GM19397 (cell line): ENCODE results near the gene CEBPZOS.

ENCODE experiments used
- ATAC-seq: cut with Tn5 transposase; IDR thresholded peaks from one replicate; pipeline ENCODE4 v1.9.1; 2021; ENCODE audit warnings: mild to moderate bottlenecking, moderate library complexity; ENCODE audit not compliant: unreplicated experiment

CEBPZOS gene

DNA sequence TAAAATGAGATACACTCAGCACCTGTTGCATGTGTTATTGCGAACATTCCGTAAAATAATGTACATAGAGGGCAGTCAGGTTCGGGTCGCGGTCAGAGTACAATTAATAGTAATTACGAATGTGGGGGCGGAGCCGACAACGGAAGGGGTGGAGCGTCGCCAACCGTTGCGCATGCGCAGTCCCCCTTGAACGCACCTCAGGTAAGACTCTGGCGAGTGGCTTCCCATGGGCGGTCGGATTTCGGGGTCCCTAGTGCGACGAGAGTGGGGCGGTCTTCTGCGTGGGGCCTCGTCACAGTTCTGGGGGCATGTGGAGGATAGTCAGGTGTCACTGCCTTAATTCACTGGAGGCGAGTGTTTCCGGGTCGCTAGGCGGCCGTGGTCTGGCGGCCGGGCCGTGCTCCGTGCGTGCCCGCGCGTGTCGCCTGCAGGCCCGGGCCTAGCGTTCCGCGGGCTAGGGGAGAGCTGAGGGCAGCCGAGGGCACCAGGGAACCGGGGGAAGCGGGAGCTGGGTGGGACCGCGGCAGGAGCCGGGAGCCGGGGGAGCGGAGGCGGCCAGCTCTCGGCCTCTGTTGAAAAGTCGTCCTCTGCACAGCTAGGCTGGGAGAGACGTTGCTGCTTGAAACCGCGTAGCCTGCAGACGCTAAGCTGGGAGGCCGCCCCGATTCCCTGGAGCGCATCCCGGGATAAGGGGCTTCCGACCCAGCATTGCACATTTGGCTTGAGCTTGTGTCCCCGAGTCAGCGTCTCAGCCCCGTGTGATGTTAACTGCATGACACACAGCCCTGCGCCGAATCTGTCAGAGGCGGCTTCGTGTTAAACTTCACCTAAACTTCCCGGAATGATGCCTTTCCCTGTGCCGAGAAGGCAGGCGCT lies at the start of gene CEBPZOS:
TSS of gene CEBPZOS (plus strand) at position 177 of the 876 bp plus-strand sequence. CDS start 3,209 bp downstream, outside the sequence.
- ATAC-seq = peak; percentile 79

DNA sequence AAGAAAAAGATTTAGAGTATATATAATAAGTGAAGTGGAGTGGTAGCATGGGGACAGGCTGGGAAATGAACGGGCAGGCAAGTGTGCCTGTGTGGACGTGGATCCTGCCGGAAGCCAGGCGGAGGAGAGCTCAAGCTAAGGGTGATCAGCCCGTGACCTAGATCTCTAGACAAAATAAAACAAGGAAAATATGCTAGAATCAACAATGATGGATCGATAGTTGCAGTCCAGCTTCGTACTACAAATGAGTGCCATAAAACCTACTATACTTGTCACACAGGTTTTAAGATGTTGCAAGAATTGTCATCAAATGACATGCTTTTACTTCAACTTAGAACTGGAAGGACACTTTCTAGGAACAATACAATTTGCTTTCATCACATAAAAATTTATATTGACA lies 48.0 kb upstream of the CEBPZOS start:
- no peak for ATAC-seq

- no peak for ATAC-seq
Observed at GRCh38 chr2:37149626-37150322, 46.5 kb upstream of the CEBPZOS start.

DNA sequence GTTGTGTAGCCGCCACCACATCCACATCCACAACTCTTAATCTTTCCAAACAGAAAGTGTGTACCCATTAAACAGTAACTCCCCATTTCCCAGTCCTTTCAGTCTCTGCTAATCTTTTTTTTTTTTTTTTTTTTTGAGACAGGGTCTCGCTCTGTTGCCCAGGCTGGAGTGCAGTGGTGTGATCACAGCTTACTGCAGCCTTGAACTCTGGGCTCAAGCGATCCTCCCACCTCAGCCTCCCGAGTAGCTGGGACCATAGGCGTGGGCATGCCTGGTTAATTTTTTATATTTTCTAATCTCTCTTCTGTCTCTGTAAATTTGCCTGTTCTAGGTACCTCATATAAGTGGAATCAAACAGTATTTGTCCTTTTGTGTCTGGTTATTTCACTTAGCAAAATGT lies 43.1 kb upstream of the CEBPZOS start:
- no peak for ATAC-seq

- no peak for ATAC-seq
Observed at GRCh38 chr2:37154785-37155184, 41.5 kb upstream of the CEBPZOS start.

DNA sequence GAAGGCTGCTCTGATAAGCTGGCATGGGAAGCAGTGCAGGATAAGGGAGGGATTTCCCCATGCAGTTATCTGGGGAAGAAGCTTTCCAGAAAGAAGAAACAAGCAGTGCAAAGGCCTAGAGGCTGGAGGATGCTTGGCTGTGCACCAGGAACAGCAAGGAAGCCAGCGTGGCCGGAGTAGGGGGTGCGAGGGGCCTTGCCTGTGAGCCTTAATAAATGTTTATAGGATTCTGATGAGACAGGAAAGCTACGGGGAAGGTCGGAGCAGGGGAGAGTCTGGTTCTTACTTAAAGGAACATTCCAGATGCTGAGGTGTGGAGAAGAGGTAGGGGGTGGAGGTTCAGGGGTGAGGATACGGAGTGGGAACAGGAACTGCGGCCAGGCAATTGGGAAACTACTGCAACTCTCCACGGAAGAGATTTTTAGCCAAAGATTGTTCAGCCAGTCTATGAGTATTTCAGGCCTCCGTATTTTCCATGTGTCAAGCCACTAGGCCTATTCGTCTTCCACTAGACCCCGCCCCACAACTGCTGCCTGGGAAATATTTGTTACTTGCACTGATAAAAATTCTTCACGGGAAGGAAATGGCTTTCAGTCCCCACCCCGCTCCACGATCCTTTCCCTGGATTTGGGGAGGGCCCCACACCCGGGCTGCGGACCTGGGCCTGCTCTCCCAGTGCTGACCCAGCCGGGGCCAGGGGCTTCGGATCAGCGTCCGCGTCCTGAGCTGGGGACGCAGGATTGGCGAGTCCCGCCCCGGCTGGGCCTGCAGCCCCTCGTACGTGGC lies 40.0 kb upstream of the CEBPZOS start:
- peak; percentile 41 for ATAC-seq

- ATAC-seq = peak; percentile 82
Observed at GRCh38 chr2:37156857-37157714, 39.2 kb upstream of the CEBPZOS start, which contains the start of gene EIF2AK2. Gene EIF2AK2 (minus strand): TSS chr2:37156980. CDS start chr2:37147806, 9,174 bp downstream.

GRCh38 chr2:37164757-37165156 lies 31.5 kb upstream of the CEBPZOS start:
- no peak for ATAC-seq

DNA sequence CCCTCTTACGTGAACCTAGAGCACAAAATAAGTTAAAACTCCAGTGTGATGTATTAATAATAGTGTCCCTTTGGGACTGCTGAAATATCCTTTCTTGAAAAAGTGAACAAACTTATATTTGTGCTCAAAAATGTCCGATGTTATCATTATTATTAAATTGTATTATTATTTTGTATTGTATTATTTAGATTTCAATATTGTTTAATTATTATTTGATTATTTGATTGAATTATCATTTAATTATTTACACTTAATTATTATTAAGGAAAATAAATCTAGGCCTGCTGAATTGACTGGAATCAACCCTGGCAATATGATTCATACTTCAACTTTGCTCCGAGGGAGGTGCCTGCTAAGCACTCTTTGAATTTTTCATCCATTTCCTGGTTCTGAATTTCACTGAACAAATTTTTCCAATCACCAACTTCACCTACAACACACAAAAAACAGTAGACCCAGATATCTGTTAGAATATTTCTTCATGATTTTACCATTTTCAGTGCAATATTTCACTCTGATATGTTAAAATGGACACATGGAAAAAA lies 28.6 kb upstream of the CEBPZOS start:
- no peak for ATAC-seq

- no peak for ATAC-seq
Observed at GRCh38 chr2:37168217-37168981, 27.9 kb upstream of the CEBPZOS start.

GRCh38 chr2:37171624-37171950 lies 24.7 kb upstream of the CEBPZOS start:
- ATAC-seq = no peak

- no peak for ATAC-seq
Observed at GRCh38 chr2:37173741-37174140, 22.6 kb upstream of the CEBPZOS start.

- ATAC-seq = no peak
Observed at GRCh38 chr2:37180006-37180639, 16.2 kb upstream of the CEBPZOS start.

DNA sequence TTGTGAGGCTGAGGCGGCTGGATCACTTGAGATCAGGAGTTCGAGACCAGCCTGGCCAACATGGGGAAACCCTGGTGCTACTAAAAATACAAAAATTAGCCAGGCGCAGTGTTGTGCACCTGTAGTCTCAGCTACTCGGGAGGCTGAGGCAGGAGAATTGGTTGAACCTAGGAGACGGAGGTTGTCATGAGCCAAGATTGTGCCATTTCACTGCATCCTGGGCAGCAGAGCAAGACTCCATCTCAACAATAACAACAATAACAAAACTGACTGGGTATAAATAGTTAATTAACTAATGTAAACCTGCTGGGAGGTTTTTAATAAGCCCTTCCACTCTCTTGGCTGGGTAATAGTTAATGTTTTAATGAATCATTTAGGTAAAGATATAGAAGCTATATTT lies 15.7 kb upstream of the CEBPZOS start:
- no peak for ATAC-seq

DNA sequence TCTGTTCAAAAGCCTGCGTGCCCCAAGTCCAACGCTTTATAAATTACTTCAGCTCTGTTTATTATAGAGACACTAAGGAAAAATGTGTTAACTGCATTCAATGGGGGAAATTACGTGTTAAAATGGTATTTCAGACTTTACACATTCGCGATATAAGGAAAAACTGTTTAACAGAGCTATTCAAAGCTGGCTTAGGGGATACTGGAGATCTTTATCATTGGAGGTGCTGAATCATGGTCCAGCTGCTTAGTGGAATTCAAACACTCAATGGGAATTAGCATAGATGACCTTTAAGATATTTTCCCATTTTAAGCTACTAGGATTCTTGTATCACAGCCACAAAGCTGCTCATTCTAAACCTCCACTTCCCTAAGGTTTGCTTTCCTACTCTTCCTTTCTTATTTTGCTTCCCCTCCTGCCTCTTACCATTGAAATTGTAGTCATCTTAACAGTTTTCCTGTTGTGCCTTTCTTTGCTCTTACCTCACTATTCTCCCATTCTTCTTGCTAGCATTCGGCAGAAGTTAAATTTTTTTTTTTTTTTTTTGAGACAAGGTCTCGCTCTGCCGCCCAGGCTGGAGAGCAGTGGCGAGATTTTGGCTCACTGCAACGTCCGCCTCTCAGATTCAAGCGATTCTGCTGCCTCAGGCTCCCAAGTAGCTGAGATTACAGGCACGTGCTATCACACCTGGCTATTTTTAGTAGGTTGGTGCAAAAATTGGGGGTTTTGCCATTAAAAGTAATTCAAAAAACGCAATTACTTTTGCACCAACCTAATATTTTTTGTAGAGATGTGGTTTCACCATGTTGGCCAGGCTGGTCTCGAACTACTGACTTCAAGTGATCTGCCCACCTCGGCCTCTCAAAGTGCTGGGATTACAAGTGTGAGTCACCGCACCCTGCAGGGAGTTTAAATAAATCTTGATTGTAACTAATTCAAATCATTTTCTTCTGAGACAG lies 14.3 kb upstream of the CEBPZOS start:
- no peak for ATAC-seq

- no peak for ATAC-seq
Observed at GRCh38 chr2:37188570-37188969, 7.7 kb upstream of the CEBPZOS start, which contains the start of gene SULT6B1. Gene SULT6B1 (minus strand): TSS chr2:37188670. CDS start chr2:37188640, 30 bp downstream.

DNA sequence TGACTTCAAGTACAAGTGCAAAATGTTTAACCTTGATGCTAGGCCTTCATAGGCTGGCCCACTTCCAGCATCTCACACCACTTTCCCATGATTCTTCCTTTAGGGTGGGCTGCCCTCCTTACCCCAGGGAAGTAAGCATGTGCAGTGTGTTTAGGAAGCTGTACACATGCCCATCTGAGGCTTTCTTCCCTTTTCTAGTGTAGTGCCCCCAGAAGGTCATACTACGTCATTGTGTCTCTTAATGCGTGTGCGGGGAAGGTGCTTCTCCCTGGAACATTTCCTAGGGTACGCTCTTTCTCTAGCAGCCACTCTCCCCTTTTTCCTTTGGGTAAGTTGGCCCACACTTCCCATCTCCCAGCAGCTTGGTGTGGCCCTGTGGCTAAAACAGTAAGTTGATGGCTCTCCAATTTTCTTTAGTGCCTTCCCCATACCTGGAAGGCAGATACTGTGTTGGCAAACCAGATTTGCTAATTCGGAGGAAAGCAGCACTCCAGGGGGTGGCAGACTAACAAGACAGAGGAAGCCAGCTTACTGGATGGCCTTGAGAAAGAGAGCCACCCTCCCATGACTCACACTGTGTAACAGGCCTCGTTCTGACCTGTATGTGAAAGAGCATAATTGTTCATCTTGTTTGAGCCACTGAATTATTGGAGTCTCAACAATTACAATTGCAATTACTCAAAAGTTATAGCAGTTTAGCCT lies 6.7 kb upstream of the CEBPZOS start:
- no peak for ATAC-seq
